Large intestine (tissue), 3 donors: ENCODE results near the gene CDKL5. TPM values are rescaled to one million over a fixed set of nuclear protein-coding genes. Genes with fewer than 3 reads are reported as not detected.

Experiments
- DNase-seq, 2 donors: peaks; one replicate each; pipeline versions ENCODE4 v3.0.0 to v3.0.0-alpha.2; 2013
- H3K27ac ChIP-seq: one replicate; pipeline ENCODE4 v1.5.1; 2013; ENCODE audit warnings: low read length
- H3K27me3 ChIP-seq: 2 replicates; pipeline ENCODE4 v1.6.1; 2013; ENCODE audit warnings: low read length; ENCODE audit not compliant: control insufficient read depth, insufficient read depth
- H3K36me3 ChIP-seq: 2 replicates; pipeline ENCODE4 v1.6.1; 2013; ENCODE audit warnings: low read length; ENCODE audit not compliant: control insufficient read depth, insufficient read depth
- H3K4me1 ChIP-seq: one replicate; pipeline ENCODE4 v1.6.1; 2013; ENCODE audit warnings: low read length; ENCODE audit not compliant: control insufficient read depth, insufficient read depth
- H3K4me3 ChIP-seq: one replicate; pipeline ENCODE4 v1.5.1; 2013; ENCODE audit warnings: low read length
- H3K9me3 ChIP-seq: one replicate; pipeline ENCODE4 v1.6.1; 2013; ENCODE audit warnings: mild to moderate bottlenecking, low read depth, low read length, moderate library complexity; ENCODE audit not compliant: control insufficient read depth
- WGBS: methylation state at CpG from one replicate; pipeline ENCODE4 v1.1.5; 2013; ENCODE audit warnings: low lambda C conversion rate; ENCODE audit not compliant: insufficient coverage; 5-methylcytosine and 5-hydroxymethylcytosine counted together
- polyA plus RNA-seq: library from polyadenylated mRNA; unstranded; fragments of 120-200 nt; gene quantifications from one replicate; pipeline ENCODE4 v1.2.1, GENCODE V29; 2013

Gene CDKL5
- polyA plus RNA-seq, 1 donor: 5.0 TPM

- H3K4me3 ChIP-seq: no peak overlapping the region
- H3K27ac ChIP-seq: no peak overlapping the region
- no peaks in the 10 kb centered on the region for H3K4me1 ChIP-seq
- DNase-seq: no peak
- no peaks in the 10 kb centered on the region for H3K27me3 ChIP-seq
- H3K36me3 ChIP-seq: no peaks in the 10 kb centered on the region
- no peaks in the 10 kb centered on the region for H3K9me3 ChIP-seq
- no CpG with 5 or more reads among the region's 9 CpGs for WGBS
Measured at GRCh38 chrX:18682979-18683387, 257.6 kb downstream of the CDKL5 start.

GRCh38 chrX:18687856-18688495 is 262.6 kb downstream of the CDKL5 start:
- Histone ChIP-seq H3K9me3 (no peaks in the 10 kb centered on the region), H3K4me1 (no peaks in the 10 kb centered on the region), H3K27me3 (no peaks in the 10 kb centered on the region), H3K27ac (no peak overlapping the region), H3K36me3 (no peaks in the 10 kb centered on the region), H3K4me3 (no peak overlapping the region)
- DNase-seq: no peak
- WGBS: no CpG with 5 or more reads among the region's 7 CpGs

GRCh38 chrX:18691431-18691830 is 266.0 kb downstream of the CDKL5 start:
- Histone ChIP-seq H3K9me3 (no peaks in the 10 kb centered on the region), H3K4me3 (no peak overlapping the region), H3K36me3 (no peaks in the 10 kb centered on the region), H3K27ac (no peak overlapping the region), H3K4me1 (no peaks in the 10 kb centered on the region), H3K27me3 (no peaks in the 10 kb centered on the region)
- no peak for DNase-seq
- WGBS: no CpG with 5 or more reads among the region's 1 CpG

- no peaks in the 10 kb centered on the region for H3K4me1 ChIP-seq
- WGBS: 100% methylated on average over 3 of the region's 4 CpGs
- no peak for DNase-seq
- no peaks in the 10 kb centered on the region for H3K27me3 ChIP-seq
- no peak overlapping the region for H3K4me3 ChIP-seq
- no peaks in the 10 kb centered on the region for H3K36me3 ChIP-seq
- H3K27ac ChIP-seq: no peak overlapping the region
- no peaks in the 10 kb centered on the region for H3K9me3 ChIP-seq
Measured at GRCh38 chrX:18692541-18692940, 267.1 kb downstream of the CDKL5 start.

- no peak for DNase-seq
- no peaks in the 10 kb centered on the region for H3K4me1 ChIP-seq
- H3K9me3 ChIP-seq: no peaks in the 10 kb centered on the region
- no peaks in the 10 kb centered on the region for H3K27me3 ChIP-seq
- WGBS: no CpG with 5 or more reads among the region's 3 CpGs
- no peak overlapping the region for H3K27ac ChIP-seq
- H3K36me3 ChIP-seq: no peaks in the 10 kb centered on the region
- H3K4me3 ChIP-seq: no peak overlapping the region
Measured at GRCh38 chrX:18696653-18697052, 271.2 kb downstream of the CDKL5 start.

GRCh38 chrX:18698737-18699650 is 273.6 kb downstream of the CDKL5 start:
- Histone ChIP-seq H3K4me1 (no peaks in the 10 kb centered on the region), H3K27ac (no peak overlapping the region), H3K27me3 (no peaks in the 10 kb centered on the region), H3K4me3 (no peak overlapping the region), H3K9me3 (no peaks in the 10 kb centered on the region), H3K36me3 (no peaks in the 10 kb centered on the region)
- no CpG with 5 or more reads among the region's 12 CpGs for WGBS
- no peak for DNase-seq

GRCh38 chrX:18701621-18702361 is 276.4 kb downstream of the CDKL5 start:
- Histone ChIP-seq H3K4me1 (no peaks in the 10 kb centered on the region), H3K27me3 (no peaks in the 10 kb centered on the region), H3K4me3 (no peak overlapping the region), H3K27ac (no peak overlapping the region), H3K9me3 (no peaks in the 10 kb centered on the region), H3K36me3 (no peaks in the 10 kb centered on the region)
- no CpG with 5 or more reads among the region's 5 CpGs for WGBS
- no peak for DNase-seq

GRCh38 chrX:18702362-18703195 is 277.2 kb downstream of the CDKL5 start:
- no CpG with 5 or more reads among the region's 12 CpGs for WGBS
- DNase-seq: no peak

More at GRCh38 chrX:18702362-18703195, 277.2 kb downstream of the CDKL5 start:
- Histone ChIP-seq H3K27ac (no peak overlapping the region), H3K4me1 (no peaks in the 10 kb centered on the region), H3K27me3 (no peaks in the 10 kb centered on the region), H3K4me3 (no peak overlapping the region), H3K36me3 (no peaks in the 10 kb centered on the region), H3K9me3 (no peaks in the 10 kb centered on the region)
